ENCODE data around the gene IBA57.

Gene IBA57

GRCh38 chr1:228190778-228191177 lies 25.2 kb downstream of the IBA57 start:
- TF ChIP-seq ZFX (IDR thresholded peaks at IDR 0.05; ENCODE audit: borderline replicate concordance) (no peak), CTCF (IDR thresholded peaks at IDR 0.05) (no peak)
- H3K27ac ChIP-seq: no peak overlapping the region

- H3K27ac ChIP-seq: no peak overlapping the region
- TF ChIP-seq CTCF (IDR thresholded peaks at IDR 0.05) (no peak), ZFX (IDR thresholded peaks at IDR 0.05; ENCODE audit: borderline replicate concordance) (no peak)
Measured at GRCh38 chr1:228194436-228194835, 28.8 kb downstream of the IBA57 start.

- H3K27ac ChIP-seq: no peak overlapping the region
- TF ChIP-seq CTCF (IDR thresholded peaks at IDR 0.05): no peak
- no peak for TF ChIP-seq ZFX (IDR thresholded peaks at IDR 0.05; ENCODE audit: borderline replicate concordance)
Measured at GRCh38 chr1:228194921-228195812, 29.6 kb downstream of the IBA57 start.

GRCh38 chr1:228197555-228198147 lies 32.0 kb downstream of the IBA57 start:
- TF ChIP-seq ZFX (IDR thresholded peaks at IDR 0.05; ENCODE audit: borderline replicate concordance): no peak
- no peak for TF ChIP-seq CTCF (IDR thresholded peaks at IDR 0.05)
- H3K27ac ChIP-seq: no peak overlapping the region

GRCh38 chr1:228198977-228199590 lies 33.5 kb downstream of the IBA57 start:
- TF ChIP-seq CTCF (IDR thresholded peaks at IDR 0.05): no peak
- TF ChIP-seq ZFX (IDR thresholded peaks at IDR 0.05; ENCODE audit: borderline replicate concordance): no peak
- no peak overlapping the region for H3K27ac ChIP-seq

GRCh38 chr1:228204958-228205357 lies 39.4 kb downstream of the IBA57 start:
- TF ChIP-seq ZFX (IDR thresholded peaks at IDR 0.05; ENCODE audit: borderline replicate concordance) (no peak), CTCF (IDR thresholded peaks at IDR 0.05) (no peak)
- no peak overlapping the region for H3K27ac ChIP-seq

Measured in 22Rv1 (cell line).